GM12874 (cell line): ENCODE measurements around the gene NTN1.

Source experiments
- TF ChIP-seq, protein P1 (sequence below): IDR thresholded peaks from 2 replicates; pipeline ENCODE4 v1.5.1; 2011; ENCODE audit warnings: low read depth, mild to moderate bottlenecking, control low read depth, low read length, moderate library complexity; ENCODE audit not compliant: insufficient read depth

NTN1 gene

DNA sequence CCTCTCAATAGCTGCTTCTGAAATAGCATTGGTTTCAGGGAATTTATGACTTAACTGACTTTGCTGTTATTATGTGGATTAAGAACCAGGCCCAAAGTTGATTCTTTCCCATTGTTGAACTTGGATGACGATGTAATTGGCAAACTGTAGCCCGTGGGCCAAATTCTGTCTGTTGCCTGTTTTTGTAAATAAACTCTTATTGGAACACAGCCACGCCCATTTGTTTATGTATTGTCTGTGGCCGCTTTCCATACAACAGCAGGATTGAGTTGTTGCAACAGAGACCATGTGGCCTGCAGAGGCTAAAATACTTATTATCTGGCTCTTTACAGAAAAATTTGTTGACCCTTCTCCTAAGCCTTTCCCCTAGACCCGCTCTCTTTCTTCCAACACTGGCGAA lies 31.6 kb downstream of the NTN1 start:
- TF ChIP-seq, protein P1, sequence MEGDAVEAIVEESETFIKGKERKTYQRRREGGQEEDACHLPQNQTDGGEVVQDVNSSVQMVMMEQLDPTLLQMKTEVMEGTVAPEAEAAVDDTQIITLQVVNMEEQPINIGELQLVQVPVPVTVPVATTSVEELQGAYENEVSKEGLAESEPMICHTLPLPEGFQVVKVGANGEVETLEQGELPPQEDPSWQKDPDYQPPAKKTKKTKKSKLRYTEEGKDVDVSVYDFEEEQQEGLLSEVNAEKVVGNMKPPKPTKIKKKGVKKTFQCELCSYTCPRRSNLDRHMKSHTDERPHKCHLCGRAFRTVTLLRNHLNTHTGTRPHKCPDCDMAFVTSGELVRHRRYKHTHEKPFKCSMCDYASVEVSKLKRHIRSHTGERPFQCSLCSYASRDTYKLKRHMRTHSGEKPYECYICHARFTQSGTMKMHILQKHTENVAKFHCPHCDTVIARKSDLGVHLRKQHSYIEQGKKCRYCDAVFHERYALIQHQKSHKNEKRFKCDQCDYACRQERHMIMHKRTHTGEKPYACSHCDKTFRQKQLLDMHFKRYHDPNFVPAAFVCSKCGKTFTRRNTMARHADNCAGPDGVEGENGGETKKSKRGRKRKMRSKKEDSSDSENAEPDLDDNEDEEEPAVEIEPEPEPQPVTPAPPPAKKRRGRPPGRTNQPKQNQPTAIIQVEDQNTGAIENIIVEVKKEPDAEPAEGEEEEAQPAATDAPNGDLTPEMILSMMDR = no peak

DNA sequence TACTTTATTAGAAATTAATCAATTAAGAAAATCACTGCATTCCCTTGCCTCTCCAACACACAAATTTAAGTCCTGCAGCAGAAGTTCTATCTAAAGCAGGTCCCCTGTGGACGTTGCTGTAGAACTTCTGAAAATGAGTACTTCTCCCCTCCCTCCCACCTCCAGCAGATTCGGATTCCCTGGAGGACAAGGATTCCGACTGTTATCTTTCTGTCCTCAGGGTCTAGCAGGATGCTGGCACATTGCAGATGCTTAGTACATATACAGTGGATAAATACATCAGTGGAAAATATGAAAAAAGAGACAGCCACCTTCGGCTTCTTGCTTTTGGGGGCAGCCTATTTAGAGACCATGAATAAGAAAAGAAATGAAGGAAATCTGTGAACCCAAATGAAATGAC lies 32.1 kb downstream of the NTN1 start:
- TF ChIP-seq, protein P1 = no peak

DNA sequence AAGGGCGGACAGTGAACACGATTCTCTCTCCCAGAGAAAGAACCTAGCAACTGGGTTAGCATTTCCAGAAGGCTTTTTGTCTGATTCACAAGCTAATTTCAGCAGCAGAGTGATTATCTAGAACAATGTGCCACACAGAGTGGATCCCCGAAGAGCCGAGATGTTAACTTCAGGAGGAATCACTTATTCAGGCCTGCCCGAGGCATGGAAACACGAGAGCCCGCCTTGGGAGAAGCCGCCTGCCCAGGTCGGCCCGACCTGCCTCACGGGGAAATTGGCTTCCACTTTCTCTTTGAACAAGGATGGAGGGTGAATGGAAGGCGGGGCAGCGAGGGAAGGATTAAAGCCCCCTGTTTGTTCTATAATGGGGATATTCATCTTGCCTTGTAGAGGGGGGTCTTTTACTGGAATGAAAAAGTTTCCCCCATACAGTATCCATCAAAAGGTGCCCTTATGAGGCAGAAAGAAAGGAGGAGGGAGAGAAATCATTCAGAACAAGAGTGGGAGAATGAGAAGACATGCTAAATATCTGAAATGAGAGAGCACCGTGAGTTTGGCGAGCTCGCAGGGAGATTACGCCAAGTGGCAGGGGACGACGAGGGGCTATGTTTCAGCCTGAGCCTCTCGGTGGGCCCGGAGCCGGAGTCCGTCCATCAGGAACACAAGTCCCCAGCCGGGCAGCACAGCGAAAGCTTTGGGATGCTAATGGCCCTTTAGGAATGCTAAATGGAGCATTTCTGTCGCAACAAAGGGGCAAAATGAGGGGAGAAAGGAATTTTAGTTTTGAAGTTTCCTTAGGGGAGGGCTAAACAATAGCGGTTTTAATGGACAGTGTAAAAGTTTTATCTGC lies 33.0 kb downstream of the NTN1 start:
- TF ChIP-seq, protein P1 = no peak

DNA sequence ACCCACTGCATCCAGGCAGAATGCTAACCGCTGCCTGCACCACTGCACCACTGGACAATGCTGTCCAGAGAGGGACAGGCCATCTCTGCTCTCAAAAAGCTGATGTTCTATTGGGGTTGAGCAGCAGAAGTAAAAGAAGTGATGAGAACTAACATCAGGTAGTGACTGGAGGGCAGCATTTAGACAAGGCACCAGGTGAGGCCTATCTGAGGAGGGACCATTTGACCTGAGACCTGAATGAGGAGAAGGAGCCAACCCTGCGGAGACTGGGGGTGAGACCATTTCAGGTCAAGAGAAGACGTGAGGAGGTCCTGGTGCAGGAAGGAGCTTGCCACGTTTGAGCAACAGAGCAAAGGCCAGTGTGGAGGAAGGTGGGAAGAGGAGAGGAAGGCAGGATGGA lies 34.0 kb downstream of the NTN1 start:
- TF ChIP-seq, protein P1 = no peak

DNA sequence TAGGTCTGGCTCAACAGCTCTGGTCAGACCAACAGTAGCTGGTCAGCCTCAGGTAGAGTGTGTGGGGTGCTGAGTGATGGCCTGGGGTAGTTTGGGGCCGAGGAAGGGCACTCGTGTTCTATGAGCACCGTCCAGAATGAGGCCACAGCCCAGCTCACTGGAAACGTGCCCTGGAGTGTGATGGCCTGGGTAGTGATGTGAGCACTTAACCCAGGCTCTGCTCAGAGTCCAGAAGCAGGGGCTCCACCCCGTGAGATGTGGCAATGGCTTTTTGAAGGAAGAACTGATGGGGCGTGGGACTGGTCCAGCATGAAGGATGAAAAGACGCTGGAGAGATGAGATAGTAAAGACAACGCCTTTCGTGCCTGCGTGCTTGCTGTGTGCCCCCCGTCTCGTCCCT lies 35.3 kb downstream of the NTN1 start:
- TF ChIP-seq, protein P1 = no peak

DNA sequence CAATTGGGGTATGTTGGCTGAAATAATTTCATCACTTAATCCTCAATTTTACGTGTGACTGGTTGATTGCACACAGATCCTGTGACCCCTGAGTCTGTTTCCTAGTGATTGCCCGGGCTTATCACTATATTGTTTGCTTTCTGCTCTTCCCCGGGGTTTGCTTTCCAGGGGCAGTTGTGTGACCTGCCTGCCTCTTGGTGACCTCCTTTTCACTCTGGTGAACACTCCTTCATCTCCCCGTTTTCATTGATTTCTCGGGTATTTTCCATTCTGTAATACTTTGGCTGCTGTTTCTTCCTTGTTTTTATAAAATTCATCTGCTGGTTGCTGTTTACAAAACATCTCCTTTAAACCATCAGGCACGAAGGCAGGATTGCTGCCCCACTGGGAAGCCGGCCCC lies 36.0 kb downstream of the NTN1 start:
- TF ChIP-seq, protein P1 = no peak

DNA sequence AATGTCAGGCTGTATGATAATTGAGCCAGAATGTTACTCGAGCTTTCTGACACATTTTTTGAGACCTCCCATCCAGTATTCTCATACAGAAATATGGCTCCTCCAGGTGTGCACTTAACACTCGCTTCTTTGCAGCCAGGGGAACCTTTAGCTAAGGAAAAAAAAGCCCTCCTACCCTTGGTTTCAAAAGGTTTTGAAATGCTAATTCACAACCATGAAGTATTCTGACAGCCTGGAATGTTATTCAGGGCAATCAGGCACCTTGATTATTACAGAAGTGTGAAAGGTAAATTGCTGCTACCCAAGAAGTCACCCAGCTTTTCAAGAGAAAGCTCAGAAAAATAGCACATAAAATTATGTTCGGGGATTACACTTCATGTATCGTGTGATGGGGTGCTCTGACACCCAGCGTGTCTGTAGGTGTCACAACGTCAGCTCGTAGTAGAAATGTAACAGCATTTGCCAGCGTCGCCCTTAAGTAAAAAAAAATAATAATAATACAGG lies 41.1 kb downstream of the NTN1 start:
- TF ChIP-seq, protein P1 = no peak
